Omental fat pad (tissue), 4 donors: ENCODE results near the gene CD164L2. TPM values are rescaled to one million over a fixed set of nuclear protein-coding genes. Genes with fewer than 3 reads are reported as not detected.

ENCODE experiments used
- ATAC-seq: fragments of 150-250 bp; one replicate; pipeline ENCODE4 v1.9.1; 2016; ENCODE audit warnings: mild to moderate bottlenecking, moderate library complexity; ENCODE audit not compliant: low FRiP score
- DNase-seq: peaks from one replicate; pipeline ENCODE4 v3.0.0-alpha.2; 2019; ENCODE audit warnings: low spot score
- total RNA-seq, 4 donors: library from RNA; depleted of rRNA; stranded (reverse); fragments of >200 nt; gene quantifications; one replicate each; pipeline ENCODE4 v1.1.0, GENCODE V29; 2016
- TF ChIP-seq, protein P1 (sequence below), 3 donors: fragments of 450-650 bp; IDR thresholded peaks; one replicate each; pipeline ENCODE4 v1.5.1; 2016 to 2017; ENCODE audit warnings: antibody characterized with exemption in 3 of 3, mild to moderate bottlenecking in 3 of 3, moderate library complexity in 2 of 3

Gene CD164L2
- total RNA-seq, 4 donors from 2014 or later, result not detected

DNA sequence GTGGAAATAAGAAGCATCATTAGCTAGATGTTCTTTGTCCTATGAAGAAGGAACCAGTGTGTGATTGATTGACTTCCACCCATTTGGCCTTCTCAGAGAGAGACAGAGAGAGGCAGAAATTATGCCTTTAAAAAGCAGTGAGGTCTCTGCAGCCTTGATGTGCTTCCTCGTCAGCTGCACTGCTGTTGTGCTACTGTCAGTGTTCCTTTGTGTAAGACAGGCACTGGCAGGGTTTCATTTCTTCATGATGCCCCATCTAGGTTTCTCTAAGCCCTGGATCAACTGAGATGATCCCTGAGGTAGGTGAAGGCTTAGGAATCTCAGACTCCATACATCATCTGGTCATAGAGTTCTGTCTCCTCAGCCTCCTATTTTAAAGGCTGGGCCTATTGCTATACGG, 44.2 kb upstream of the CD164L2 start:
- TF ChIP-seq, protein P1, sequence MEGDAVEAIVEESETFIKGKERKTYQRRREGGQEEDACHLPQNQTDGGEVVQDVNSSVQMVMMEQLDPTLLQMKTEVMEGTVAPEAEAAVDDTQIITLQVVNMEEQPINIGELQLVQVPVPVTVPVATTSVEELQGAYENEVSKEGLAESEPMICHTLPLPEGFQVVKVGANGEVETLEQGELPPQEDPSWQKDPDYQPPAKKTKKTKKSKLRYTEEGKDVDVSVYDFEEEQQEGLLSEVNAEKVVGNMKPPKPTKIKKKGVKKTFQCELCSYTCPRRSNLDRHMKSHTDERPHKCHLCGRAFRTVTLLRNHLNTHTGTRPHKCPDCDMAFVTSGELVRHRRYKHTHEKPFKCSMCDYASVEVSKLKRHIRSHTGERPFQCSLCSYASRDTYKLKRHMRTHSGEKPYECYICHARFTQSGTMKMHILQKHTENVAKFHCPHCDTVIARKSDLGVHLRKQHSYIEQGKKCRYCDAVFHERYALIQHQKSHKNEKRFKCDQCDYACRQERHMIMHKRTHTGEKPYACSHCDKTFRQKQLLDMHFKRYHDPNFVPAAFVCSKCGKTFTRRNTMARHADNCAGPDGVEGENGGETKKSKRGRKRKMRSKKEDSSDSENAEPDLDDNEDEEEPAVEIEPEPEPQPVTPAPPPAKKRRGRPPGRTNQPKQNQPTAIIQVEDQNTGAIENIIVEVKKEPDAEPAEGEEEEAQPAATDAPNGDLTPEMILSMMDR (IDR thresholded peaks at IDR 0.05), result no peak
- ATAC-seq (no peak), DNase-seq (no peak)

DNA sequence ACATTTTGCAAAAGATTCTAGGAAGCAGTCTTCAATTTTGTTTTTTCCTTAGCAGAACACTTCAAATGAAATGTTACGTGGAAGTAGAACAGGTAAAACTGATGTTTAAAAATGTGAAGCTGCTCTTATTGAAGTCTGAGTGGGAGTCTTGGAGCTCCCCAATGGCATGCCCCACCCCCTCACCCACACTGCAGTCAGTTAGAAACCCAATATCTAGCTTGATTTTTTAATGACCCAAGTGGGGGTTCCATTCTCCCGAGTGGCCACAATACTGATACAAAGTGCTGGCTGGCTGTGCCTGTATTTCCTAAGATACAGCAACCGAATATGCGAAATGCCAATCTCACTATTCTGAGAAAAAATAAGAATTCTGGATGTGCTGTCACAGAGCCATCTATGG, 40.6 kb upstream of the CD164L2 start:
- DNase-seq, result no peak
- ATAC-seq, result no peak
- TF ChIP-seq, protein P1 (IDR thresholded peaks at IDR 0.05), result no peak

DNA sequence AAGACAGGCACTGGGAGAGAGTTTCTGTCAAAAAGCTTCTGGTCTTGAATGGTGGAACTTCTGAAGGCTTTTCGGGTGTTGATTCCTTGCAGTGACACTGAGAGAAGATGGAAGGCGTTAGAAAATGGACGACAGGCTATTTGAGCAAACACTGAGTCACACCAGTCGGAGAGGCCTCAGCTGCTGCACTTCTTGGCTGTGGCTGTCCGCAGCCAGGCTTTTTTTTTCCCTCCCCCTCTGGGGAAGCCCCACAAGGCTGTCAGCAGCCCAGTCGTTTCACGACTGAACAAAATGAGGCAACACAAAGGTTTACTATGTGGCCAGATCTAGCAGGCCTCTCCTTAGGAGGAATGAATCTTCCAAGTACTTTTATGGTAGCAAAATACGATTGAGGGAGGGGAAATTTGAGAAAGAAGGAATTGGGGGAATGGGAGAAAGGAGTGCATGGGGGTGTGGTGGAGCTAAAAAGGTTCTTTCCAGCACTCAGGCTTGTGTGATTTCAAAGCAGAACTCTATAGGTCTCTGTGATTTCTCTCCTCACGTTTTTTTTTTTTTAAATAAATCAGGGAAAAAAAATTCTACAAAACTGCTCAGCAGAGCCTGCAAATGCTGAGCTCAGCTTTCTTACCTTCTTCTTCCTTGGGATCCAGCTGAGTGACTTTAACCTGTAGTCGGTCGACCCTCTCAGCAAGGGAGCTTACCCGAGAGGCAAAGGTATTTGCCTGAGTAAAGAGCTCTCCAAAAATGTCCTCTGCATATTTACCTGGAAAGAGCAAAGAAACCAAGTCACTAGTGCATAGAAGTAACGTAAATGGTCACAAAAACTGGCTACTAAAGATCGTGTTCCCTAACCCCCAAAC, 35.4 kb upstream of the CD164L2 start:
- DNase-seq (no peak), ATAC-seq (peak; percentile 90)
- TF ChIP-seq, protein P1 (IDR thresholded peaks at IDR 0.05), result no peak

DNA sequence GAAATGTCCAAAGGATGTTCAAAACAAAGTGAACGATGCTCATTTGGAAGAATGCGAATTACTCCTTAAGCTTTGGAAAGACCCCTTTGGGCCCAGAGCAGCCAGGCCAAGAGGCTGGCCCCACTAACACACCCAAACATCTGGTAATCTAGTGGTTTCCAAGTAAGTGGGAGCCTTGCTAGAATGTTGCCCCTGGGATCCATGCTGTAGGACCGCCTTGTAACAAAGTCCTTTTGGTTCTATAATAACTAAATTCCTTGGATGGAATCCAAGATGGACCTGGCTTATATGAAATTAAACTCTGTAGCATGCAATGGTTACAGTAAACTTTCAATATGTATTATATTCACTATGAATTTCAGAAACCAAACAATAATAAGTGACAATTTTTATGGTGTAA, 34.6 kb upstream of the CD164L2 start:
- no peak for ATAC-seq
- TF ChIP-seq, protein P1 (IDR thresholded peaks at IDR 0.05), result no peak
- no peak for DNase-seq

DNA sequence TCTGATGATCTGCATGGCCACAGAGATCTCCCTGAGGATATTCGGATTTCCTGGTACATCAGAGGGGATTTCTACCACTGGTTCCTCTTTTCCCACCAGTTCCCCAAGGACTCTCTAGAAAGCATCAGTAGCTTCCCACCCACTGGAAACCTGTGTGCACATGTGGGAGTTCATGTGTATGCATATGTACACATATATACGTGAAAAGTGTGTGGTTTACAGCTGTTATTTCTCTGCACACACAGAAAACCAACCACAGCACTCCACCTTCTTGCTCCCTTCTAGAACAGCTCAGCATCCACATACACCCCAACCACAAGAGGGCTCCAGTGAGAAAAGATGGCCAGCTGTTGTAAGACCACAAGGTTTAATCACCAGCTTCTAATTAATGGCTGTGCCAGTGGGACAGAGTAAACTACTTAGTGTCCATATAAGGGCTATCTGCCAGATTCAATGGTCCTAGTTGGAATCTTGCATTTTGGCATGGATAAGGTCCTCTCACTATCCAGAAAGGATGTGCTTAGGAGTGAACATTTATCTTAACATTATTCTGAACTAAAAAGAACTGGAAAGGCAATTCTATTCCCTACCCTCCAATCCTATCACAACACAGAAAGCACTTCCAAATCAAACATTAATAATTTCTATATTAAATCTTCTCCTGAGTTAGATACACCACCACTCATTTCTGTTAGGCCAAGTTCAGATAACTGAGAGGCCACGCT, 33.4 kb upstream of the CD164L2 start:
- DNase-seq (no peak), ATAC-seq (no peak)
- TF ChIP-seq, protein P1 (IDR thresholded peaks at IDR 0.05), result peak in 1 of 3 donors; percentile 58

DNA sequence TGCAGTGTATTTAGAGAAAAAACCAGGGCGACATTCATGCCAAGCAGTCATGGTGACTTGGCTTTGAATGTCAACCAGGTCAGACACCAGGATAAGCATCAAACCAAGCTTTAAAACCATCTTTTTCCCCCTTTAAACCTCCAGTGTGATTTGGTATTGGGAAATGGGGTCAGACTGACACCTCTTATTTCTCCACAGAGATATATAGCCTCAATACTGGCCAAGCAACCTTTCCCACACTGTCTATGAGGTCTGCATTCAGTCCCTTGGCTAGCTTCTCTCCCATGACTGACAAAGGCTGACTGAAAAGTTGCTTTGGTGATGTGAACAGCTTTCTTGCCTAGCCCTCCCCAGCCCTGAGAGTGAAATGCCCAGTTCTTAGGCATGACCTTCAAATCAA, 31.0 kb upstream of the CD164L2 start:
- no peak for DNase-seq
- TF ChIP-seq, protein P1 (IDR thresholded peaks at IDR 0.05), result no peak

More for the DNA sequence above, 31.0 kb upstream of the CD164L2 start:
- ATAC-seq, result no peak
